Measurements from ENCODE around the gene KCNQ5.
"Not testable (repeated sequence)": the region's sequence is repeated elsewhere in the genome, so short reads cannot be mapped to it uniquely, and the experiment has no call there.

The KCNQ5 gene

GRCh38 chr6:72621291-72622093 is at the start of gene KCNQ5:
TSS of gene KCNQ5 (plus strand) at chr6:72622064.
- FAIRE-seq = no peak

GRCh38 chr6:72579865-72580264 is 42.0 kb upstream of the KCNQ5 start:
- no peak for FAIRE-seq

GRCh38 chr6:72580281-72580940 is 41.5 kb upstream of the KCNQ5 start:
- FAIRE-seq = no peak

- FAIRE-seq = not testable (repeated sequence)
These were observed 40.9 kb upstream of the KCNQ5 start for GRCh38 chr6:72580950-72581349.

GRCh38 chr6:72588155-72588554 is 33.7 kb upstream of the KCNQ5 start:
- FAIRE-seq = no peak

- no peak for FAIRE-seq
These were observed 32.8 kb upstream of the KCNQ5 start for GRCh38 chr6:72589096-72589495.

- no peak for FAIRE-seq
These were observed 26.1 kb upstream of the KCNQ5 start for GRCh38 chr6:72595812-72596211.

GRCh38 chr6:72616406-72617015 is 5.4 kb upstream of the KCNQ5 start:
- no peak for FAIRE-seq

GRCh38 chr6:72617721-72618120 is 4.1 kb upstream of the KCNQ5 start:
- no peak for FAIRE-seq

- FAIRE-seq = no peak
These were observed 1.8 kb upstream of the KCNQ5 start for GRCh38 chr6:72619883-72620696.

GRCh38 chr6:72620871-72621290 is 983 bp upstream of the KCNQ5 start:
- FAIRE-seq = no peak

GRCh38 chr6:72622094-72622940 is 453 bp downstream of the KCNQ5 start:
- no peak for FAIRE-seq

GRCh38 chr6:72623808-72624207 is 1.9 kb downstream of the KCNQ5 start:
- no peak for FAIRE-seq

GRCh38 chr6:72624557-72625160 is 2.8 kb downstream of the KCNQ5 start:
- FAIRE-seq = no peak

GRCh38 chr6:72626126-72626525 is 4.3 kb downstream of the KCNQ5 start:
- FAIRE-seq = no peak

GRCh38 chr6:72627539-72627938 is 5.7 kb downstream of the KCNQ5 start:
- no peak for FAIRE-seq

- no peak for FAIRE-seq
These were observed 9.6 kb downstream of the KCNQ5 start for GRCh38 chr6:72631480-72631879.

- FAIRE-seq = no peak
These were observed 13.8 kb downstream of the KCNQ5 start for GRCh38 chr6:72635636-72636035.

- FAIRE-seq = no peak
These were observed 14.4 kb downstream of the KCNQ5 start for GRCh38 chr6:72636215-72636614.

- FAIRE-seq = no peak
These were observed 14.9 kb downstream of the KCNQ5 start for GRCh38 chr6:72636786-72637185.

GRCh38 chr6:72639920-72640614 is 18.2 kb downstream of the KCNQ5 start:
- no peak for FAIRE-seq

Measured in colon (tissue), 2 donors.